ENCODE measurements around the gene SFTPB.
A peak's percentile ranks its signal among the peaks of the same experiment; 100 is the strongest.
"Not testable (repeated sequence)": the region's sequence is repeated elsewhere in the genome, so short reads cannot be mapped to it uniquely, and the experiment has no call there.

SFTPB gene

GRCh38 chr2:85675427-85675826 is 7.4 kb upstream of the SFTPB start:
- no peak for DNase-seq

GRCh38 chr2:85674417-85674816 is 6.4 kb upstream of the SFTPB start:
- DNase-seq: no peak

- no peak for DNase-seq
These were observed 5.8 kb upstream of the SFTPB start for GRCh38 chr2:85673716-85674375.

- no peak for DNase-seq
These were observed 4.5 kb upstream of the SFTPB start for GRCh38 chr2:85672456-85672855.

- not testable (repeated sequence) for DNase-seq
These were observed 2.4 kb upstream of the SFTPB start for GRCh38 chr2:85670416-85670815.

- no peak for DNase-seq
These were observed 1.6 kb upstream of the SFTPB start for GRCh38 chr2:85669549-85669948.

- DNase-seq: no peak
These were observed 801 bp upstream of the SFTPB start for GRCh38 chr2:85668857-85669142.

- no peak for DNase-seq
These were observed 414 bp downstream of the SFTPB start for GRCh38 chr2:85667561-85668008.

- DNase-seq: no peak
These were observed 1.3 kb downstream of the SFTPB start for GRCh38 chr2:85666435-85667316.

- DNase-seq: no peak
These were observed 2.0 kb downstream of the SFTPB start for GRCh38 chr2:85666016-85666415.

GRCh38 chr2:85665264-85665937 is 2.6 kb downstream of the SFTPB start:
- no peak for DNase-seq

- DNase-seq: no peak
These were observed 4.1 kb downstream of the SFTPB start for GRCh38 chr2:85663594-85664565.

GRCh38 chr2:85662899-85663593 is 5.0 kb downstream of the SFTPB start:
- peak; percentile 92 for DNase-seq

- no peak for DNase-seq
These were observed 6.7 kb downstream of the SFTPB start for GRCh38 chr2:85661139-85661858.

GRCh38 chr2:85660725-85661124 is 7.3 kb downstream of the SFTPB start:
- no peak for DNase-seq

GRCh38 chr2:85660301-85660700 is 7.7 kb downstream of the SFTPB start:
- DNase-seq: not testable (repeated sequence)

GRCh38 chr2:85659324-85659981 is 8.5 kb downstream of the SFTPB start:
- no peak for DNase-seq

GRCh38 chr2:85657399-85657798 is 10.6 kb downstream of the SFTPB start:
- not testable (repeated sequence) for DNase-seq

- DNase-seq: peak; percentile 17
These were observed 11.5 kb downstream of the SFTPB start for GRCh38 chr2:85656468-85656867.

- peak; percentile 62 for DNase-seq
These were observed 12.0 kb downstream of the SFTPB start for GRCh38 chr2:85655961-85656417.

GRCh38 chr2:85653996-85654395 is 14.0 kb downstream of the SFTPB start:
- DNase-seq: no peak

Measured in HCEC 1CT (cell line).